Mucosa of rectum (tissue), 2 donors: ENCODE data around the gene GON4L.
"Not testable (repeated sequence)": the region's sequence is repeated elsewhere in the genome, so short reads cannot be mapped to it uniquely, and the experiment has no call there.

ENCODE experiments used
- H3K27ac ChIP-seq, 2 donors: one replicate each; pipeline ENCODE4 v1.7.0; 2013; ENCODE audit warnings: inconsistent platforms in 2 of 2, low read depth in 2 of 2, low read length in 2 of 2
- H3K27me3 ChIP-seq, 2 donors: one replicate each; pipeline ENCODE4 v1.7.0; 2013; ENCODE audit warnings: low read length in 2 of 2; ENCODE audit not compliant: control insufficient read depth in 2 of 2, insufficient read depth in 2 of 2
- H3K36me3 ChIP-seq, 2 donors: one replicate each; pipeline ENCODE4 v1.7.0; 2013; ENCODE audit warnings: low read length in 2 of 2; ENCODE audit not compliant: control insufficient read depth in 2 of 2, insufficient read depth in 2 of 2
- H3K4me1 ChIP-seq, 2 donors: one replicate each; pipeline ENCODE4 v1.7.0; 2013; ENCODE audit warnings: low read length in 2 of 2, mild to moderate bottlenecking in 1 of 2; ENCODE audit not compliant: control insufficient read depth in 2 of 2, insufficient read depth in 2 of 2
- H3K4me3 ChIP-seq, 2 donors: one replicate each; pipeline ENCODE4 v1.7.0; 2013; ENCODE audit warnings: low read length in 2 of 2
- H3K9ac ChIP-seq, 2 donors: one replicate each; pipeline ENCODE4 v1.7.0; 2013; ENCODE audit warnings: low read length in 2 of 2, low read depth in 1 of 2, mild to moderate bottlenecking in 1 of 2
- H3K9me3 ChIP-seq, 2 donors: one replicate each; pipeline ENCODE4 v1.7.0; 2013; ENCODE audit warnings: low read length in 2 of 2; ENCODE audit not compliant: control insufficient read depth in 2 of 2
- donor health status: healthy.
- donor health status: Normal muscosa, but diverticular disease.

Gene GON4L, protein sequence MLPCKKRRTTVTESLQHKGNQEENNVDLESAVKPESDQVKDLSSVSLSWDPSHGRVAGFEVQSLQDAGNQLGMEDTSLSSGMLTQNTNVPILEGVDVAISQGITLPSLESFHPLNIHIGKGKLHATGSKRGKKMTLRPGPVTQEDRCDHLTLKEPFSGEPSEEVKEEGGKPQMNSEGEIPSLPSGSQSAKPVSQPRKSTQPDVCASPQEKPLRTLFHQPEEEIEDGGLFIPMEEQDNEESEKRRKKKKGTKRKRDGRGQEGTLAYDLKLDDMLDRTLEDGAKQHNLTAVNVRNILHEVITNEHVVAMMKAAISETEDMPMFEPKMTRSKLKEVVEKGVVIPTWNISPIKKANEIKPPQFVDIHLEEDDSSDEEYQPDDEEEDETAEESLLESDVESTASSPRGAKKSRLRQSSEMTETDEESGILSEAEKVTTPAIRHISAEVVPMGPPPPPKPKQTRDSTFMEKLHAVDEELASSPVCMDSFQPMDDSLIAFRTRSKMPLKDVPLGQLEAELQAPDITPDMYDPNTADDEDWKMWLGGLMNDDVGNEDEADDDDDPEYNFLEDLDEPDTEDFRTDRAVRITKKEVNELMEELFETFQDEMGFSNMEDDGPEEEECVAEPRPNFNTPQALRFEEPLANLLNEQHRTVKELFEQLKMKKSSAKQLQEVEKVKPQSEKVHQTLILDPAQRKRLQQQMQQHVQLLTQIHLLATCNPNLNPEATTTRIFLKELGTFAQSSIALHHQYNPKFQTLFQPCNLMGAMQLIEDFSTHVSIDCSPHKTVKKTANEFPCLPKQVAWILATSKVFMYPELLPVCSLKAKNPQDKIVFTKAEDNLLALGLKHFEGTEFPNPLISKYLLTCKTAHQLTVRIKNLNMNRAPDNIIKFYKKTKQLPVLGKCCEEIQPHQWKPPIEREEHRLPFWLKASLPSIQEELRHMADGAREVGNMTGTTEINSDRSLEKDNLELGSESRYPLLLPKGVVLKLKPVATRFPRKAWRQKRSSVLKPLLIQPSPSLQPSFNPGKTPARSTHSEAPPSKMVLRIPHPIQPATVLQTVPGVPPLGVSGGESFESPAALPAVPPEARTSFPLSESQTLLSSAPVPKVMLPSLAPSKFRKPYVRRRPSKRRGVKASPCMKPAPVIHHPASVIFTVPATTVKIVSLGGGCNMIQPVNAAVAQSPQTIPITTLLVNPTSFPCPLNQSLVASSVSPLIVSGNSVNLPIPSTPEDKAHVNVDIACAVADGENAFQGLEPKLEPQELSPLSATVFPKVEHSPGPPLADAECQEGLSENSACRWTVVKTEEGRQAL (N-terminal part only)

DNA sequence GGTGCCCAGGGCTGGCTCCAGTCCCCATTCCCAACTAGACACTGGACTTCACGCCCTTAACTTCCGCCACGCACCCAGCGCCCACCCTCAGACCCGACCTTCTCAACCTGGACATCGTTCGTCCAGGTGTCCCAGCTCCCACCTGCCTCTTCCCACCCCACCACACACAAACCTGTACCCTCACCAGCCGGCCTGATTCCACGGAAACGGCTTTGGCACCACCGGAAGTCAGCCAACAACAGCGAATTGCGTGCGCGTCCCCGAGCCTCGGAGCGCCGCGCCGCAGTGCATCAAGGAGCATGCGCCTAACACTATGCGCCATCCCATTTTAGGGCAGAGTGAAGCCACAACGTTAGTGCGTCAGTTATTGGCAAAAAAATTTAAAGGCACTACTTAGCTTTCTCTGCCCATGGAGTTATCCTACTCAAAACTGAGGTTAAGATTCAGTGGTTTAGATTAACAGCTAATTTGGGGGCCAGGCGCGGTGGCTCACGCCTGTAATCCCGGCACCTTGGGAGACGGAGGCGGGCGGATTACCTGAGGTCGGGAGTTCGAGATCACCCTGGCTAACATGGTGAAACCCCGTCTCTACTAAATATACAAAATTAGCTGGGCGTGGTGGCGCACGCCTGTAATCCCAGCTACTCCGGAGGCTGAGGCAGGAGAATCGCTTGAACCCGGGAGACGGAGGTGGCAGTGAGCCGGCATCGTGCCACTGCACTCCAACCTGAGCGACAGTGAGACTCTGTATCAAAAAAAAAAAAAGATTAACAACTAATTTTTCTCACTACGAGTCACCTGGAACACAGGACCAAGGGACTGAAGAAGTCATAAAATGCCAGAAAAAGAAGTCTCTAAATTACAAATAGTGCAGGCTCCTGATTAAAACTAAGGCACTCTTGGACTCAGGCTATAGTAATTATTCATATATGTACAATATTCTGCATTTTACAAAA is at the start of gene GON4L:
GON4L (minus strand) TSS at position 240 of the 956 bp plus-strand sequence. CDS start 3,434 bp downstream, outside the sequence.
- peaks cover 13 to 16% of the 10 kb centered on the region in 2 donors for H3K4me1 ChIP-seq
- H3K27me3 ChIP-seq: no peaks in the 10 kb centered on the region
- H3K9me3 ChIP-seq: no peaks in the 10 kb centered on the region
- H3K9ac ChIP-seq: peak within 1 kb of the TSS; percentile 75 to 97
- H3K4me3 ChIP-seq: peak within 1 kb of the TSS; percentile 86 to 96
- H3K36me3 ChIP-seq: peaks cover 9 to 16% of the 10 kb centered on the region in 2 donors
- H3K27ac ChIP-seq: peak within 1 kb of the TSS; percentile 71 to 74

DNA sequence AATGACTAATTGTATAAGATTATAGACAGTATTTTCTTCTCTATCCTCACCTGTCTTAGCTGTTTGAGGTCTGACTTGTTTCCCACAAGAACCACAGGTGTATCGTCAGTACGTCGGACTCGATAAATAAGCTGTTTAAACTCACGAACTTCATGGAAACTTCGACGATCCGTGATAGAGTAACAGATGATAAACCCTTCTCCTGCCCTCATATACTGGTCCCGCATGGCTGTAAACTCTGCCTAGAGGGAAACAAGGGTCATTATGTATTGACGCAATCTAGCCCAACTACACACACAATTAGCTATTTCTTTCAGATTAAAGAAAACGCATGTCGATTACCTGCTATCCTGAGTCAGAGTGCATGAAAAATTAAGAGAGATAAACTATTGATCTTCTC is 47.2 kb upstream of the GON4L start:
- H3K4me1 ChIP-seq: no peaks in the 10 kb centered on the region
- no peak overlapping the region for H3K27ac ChIP-seq
- H3K36me3 ChIP-seq: peaks cover 46 to 53% of the 10 kb centered on the region in 2 donors
- H3K27me3 ChIP-seq: no peaks in the 10 kb centered on the region
- no peaks in the 10 kb centered on the region for H3K9me3 ChIP-seq
- H3K9ac ChIP-seq: no peak overlapping the region
- H3K4me3 ChIP-seq: no peak overlapping the region

DNA sequence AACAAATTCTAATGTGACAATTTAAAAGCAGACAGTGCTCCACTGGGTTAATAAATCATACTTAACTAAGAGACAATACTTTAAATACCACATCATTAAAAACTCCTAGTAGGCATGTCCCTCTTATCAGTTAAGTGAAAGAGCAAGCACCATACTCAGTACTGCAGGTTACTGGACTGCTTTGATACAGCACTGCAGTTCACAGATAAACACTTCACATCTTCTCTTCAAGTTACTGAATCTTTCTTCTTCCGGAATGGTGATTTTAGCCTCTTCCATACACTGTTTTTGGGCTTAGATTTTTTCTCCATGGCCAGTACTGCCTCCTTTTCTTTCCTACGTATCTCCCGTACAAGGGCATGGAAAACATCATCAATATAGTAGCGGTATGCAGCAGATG is 43.1 kb upstream of the GON4L start:
- Histone ChIP-seq H3K4me1 (no peaks in the 10 kb centered on the region), H3K9me3 (no peaks in the 10 kb centered on the region), H3K9ac (no peak overlapping the region), H3K27ac (no peak overlapping the region), H3K4me3 (no peak overlapping the region), H3K27me3 (no peaks in the 10 kb centered on the region), H3K36me3 (peaks cover 51 to 60% of the 10 kb centered on the region in 2 donors)

DNA sequence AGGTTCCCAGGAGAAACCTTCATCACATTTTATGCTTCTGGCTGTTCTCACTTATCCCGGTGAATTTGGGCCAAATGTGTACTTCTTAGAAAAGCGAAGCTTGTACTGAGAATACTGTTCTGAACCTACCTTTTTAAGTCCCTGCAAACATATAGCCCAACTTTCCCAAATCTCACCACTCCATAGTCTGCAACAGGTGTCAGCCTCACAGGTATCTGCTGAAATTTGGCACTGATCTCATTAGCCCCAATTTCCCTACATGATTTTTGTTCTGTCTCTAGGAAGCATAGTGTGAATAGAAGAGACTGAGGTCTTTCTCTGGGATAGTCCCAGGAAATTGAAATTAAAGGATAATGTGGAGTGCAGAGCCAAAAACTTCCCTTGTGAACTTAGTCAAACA is 42.7 kb upstream of the GON4L start:
- no peaks in the 10 kb centered on the region for H3K4me1 ChIP-seq

DNA sequence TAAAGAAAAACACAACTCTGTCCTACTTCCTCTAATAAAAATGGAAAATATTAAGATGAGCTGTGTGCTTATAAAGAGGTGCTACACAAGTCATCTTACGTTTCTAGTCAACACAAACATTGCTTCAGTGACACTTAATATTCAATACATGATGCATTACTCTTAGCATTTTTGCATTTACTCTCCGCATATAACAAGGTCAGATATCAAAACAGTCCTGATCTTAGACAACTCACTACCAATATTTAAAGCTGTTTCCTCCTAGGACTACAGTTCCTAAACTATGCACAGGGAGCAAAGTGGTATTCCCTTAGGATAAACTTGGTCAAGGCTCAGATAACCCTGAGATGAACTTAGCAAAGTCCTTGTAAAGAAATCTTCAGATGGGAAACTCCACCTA is 41.9 kb upstream of the GON4L start:
- H3K36me3 ChIP-seq: peaks cover 38 to 48% of the 10 kb centered on the region in 2 donors

More for the DNA sequence above, 42.7 kb upstream of the GON4L start:
- Histone ChIP-seq H3K9me3 (no peaks in the 10 kb centered on the region), H3K27ac (no peak overlapping the region), H3K9ac (no peak overlapping the region), H3K27me3 (no peaks in the 10 kb centered on the region), H3K4me3 (no peak overlapping the region), H3K36me3 (peaks cover 46 to 55% of the 10 kb centered on the region in 2 donors)

DNA sequence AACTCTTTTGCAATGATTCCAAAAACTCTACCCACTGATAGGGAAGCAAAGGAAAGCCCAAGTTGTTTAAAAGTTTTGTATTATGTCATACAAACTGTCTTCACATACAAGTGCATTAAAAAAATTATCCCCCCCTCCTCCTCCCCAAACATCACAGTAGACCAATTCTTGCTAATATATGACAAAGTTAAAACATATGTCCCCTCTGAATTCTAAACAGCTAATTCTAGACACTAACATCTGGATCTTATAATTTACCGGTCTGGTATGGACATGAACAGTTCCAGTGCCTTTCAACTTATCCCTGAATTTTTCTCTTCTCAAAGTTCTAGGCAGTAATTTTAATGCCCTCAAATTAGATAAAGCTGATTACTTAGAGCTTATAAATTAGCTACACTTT is 40.7 kb upstream of the GON4L start:
- no peak overlapping the region for H3K27ac ChIP-seq
- H3K9me3 ChIP-seq: no peaks in the 10 kb centered on the region
- no peak overlapping the region for H3K9ac ChIP-seq
- H3K4me3 ChIP-seq: no peak overlapping the region
- peaks cover 32 to 43% of the 10 kb centered on the region in 2 donors for H3K36me3 ChIP-seq
- peaks cover 0 to 6% of the 10 kb centered on the region in 2 donors for H3K4me1 ChIP-seq
- no peaks in the 10 kb centered on the region for H3K27me3 ChIP-seq

More for the DNA sequence above, 41.9 kb upstream of the GON4L start:
- H3K27me3 ChIP-seq: no peaks in the 10 kb centered on the region
- H3K9me3 ChIP-seq: no peaks in the 10 kb centered on the region
- no peak overlapping the region for H3K4me3 ChIP-seq
- no peak overlapping the region for H3K27ac ChIP-seq
- no peak overlapping the region for H3K9ac ChIP-seq
- H3K4me1 ChIP-seq: no peaks in the 10 kb centered on the region

DNA sequence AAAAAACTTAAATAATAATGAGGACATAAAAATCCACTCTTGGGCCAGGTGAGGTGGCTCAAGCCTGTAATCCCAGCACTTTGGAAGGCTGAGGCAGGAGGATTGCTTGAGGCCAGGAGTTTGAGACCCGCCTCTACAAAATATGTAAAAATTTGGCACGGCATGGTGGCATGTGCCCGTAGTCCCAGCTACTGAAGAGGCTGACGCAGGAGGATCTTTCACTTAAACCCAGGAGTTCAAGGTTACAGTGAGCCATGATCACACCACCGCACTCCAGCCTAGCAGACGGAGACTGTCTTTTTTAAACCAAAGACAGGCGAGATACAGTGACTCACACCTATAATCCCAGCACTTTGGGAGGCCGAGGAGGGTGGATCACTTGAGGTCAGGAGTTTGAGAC is 39.5 kb upstream of the GON4L start:
- not testable (repeated sequence) for H3K9ac ChIP-seq, H3K4me3 ChIP-seq, H3K9me3 ChIP-seq, H3K27ac ChIP-seq, H3K27me3 ChIP-seq, H3K4me1 ChIP-seq
- H3K36me3 ChIP-seq: peaks cover 27 to 39% of the 10 kb centered on the region in 2 donors

DNA sequence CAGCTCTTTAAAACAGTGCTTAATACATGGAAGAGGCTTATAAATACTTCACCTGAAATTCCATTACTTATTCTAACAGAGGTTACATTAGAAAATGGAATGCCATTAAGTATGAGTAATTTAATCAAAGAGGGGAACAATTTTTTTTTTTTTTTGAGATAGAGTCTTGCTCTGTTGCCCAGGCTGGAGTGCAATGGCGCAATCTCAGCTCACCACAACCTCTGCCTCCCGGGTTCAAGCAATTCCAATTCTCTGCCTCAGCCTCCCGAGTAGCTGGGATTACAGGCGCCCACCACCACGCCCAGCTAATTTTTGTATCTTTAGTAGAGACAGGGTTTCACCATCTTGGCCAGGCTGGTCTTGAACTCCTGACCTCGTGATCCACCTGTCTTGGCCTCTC is 38.6 kb upstream of the GON4L start:
- peaks cover 21 to 31% of the 10 kb centered on the region in 2 donors for H3K36me3 ChIP-seq
- H3K4me3 ChIP-seq, H3K27ac ChIP-seq, H3K9ac ChIP-seq, H3K9me3 ChIP-seq, H3K27me3 ChIP-seq, H3K4me1 ChIP-seq: not testable (repeated sequence)
